ENCODE data around the gene NOTCH1.

The NOTCH1 gene

DNA sequence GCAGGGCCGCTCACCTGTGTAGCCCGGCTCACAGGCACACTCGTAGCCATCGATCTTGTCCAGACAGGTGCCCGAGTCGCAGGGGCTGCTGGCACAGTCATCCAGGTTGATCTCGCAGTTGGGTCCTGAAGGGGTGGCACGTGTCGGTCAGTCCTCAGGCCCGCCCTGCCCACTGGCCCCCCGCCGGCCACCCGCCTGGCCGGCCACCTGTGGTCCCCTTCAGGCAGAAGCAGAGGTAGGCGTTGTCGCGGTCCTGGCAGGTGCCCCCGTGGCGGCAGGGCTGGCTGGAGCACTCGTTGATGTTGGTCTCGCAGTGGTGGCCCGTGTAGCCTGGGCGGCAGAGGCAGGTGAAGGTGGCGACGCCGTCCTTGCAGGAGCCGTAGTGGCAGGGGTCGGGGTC is 30.6 kb downstream of the NOTCH1 start:
- Histone ChIP-seq H3K4me3 (ENCODE audit: low read length in 2 of 2) (no peak overlapping the region), H3K14ac (ENCODE audit: low read length) (peak overlapping the region; percentile 56), H3K4me1 (ENCODE audit: control insufficient read depth in 2 of 2, insufficient read depth in 1 of 2, low read depth in 1 of 2, low read length in 2 of 2) (peaks cover 0 to 14% of the 10 kb centered on the region in 2 donors), H3K23ac (ENCODE audit: low read depth, low read length, poor library complexity) (no peak overlapping the region), H2BK5ac (ENCODE audit: low read length) (no peak overlapping the region), H2AK5ac (ENCODE audit: low read depth, low read length) (no peak overlapping the region), H4K8ac (ENCODE audit: low read depth, low read length) (peak overlapping the region; percentile 3), H2AFZ (ENCODE audit: low read length) (no peak overlapping the region), H2BK120ac (ENCODE audit: low read depth, low read length) (no peak overlapping the region), H3K27ac (replicated peaks; ENCODE audit: low read length) (no peak overlapping the region), H3K79me1 (ENCODE audit: low read depth, low read length) (peaks cover 34% of the 10 kb centered on the region), H3K9me3 (replicated peaks in 1 of 2; ENCODE audit: control insufficient read depth in 2 of 2, insufficient read depth in 1 of 2, low read depth in 1 of 2, low read length in 2 of 2) (peaks cover 0 to 2% of the 10 kb centered on the region in 2 donors), H3K4me2 (ENCODE audit: insufficient read depth, low read length, poor library complexity, severe bottlenecking) (no peak overlapping the region), H3K36me3 (replicated peaks in 1 of 2; ENCODE audit: control insufficient read depth in 2 of 2, insufficient read depth in 2 of 2, low read length in 2 of 2) (peaks cover 86 to 97% of the 10 kb centered on the region in 2 donors), H2BK15ac (ENCODE audit: low read length) (no peak overlapping the region), H3K4ac (ENCODE audit: low read length) (no peak overlapping the region), H3K27me3 (ENCODE audit: control insufficient read depth in 3 of 3, insufficient read depth in 3 of 3, low read depth in 1 of 3, low read length in 3 of 3) (no peaks in the 10 kb centered on the region), H4K91ac (ENCODE audit: low read depth, low read length, poor library complexity) (no peak overlapping the region), H2BK12ac (ENCODE audit: low read length) (no peak overlapping the region), H3K9ac (ENCODE audit: low read depth, low read length, poor library complexity) (no peak overlapping the region), H3K18ac (ENCODE audit: low read length) (peak overlapping the region; percentile 71)
- DNase-seq (ENCODE audit: low spot score) = no peak
- no CpG with 5 or more reads among the region's 28 CpGs for whole genome bisulfite sequencing, 2 donors (ENCODE audit: extremely low coverage in 2 of 2, insufficient read length in 2 of 2, insufficient replicate concordance in 1 of 2)

DNA sequence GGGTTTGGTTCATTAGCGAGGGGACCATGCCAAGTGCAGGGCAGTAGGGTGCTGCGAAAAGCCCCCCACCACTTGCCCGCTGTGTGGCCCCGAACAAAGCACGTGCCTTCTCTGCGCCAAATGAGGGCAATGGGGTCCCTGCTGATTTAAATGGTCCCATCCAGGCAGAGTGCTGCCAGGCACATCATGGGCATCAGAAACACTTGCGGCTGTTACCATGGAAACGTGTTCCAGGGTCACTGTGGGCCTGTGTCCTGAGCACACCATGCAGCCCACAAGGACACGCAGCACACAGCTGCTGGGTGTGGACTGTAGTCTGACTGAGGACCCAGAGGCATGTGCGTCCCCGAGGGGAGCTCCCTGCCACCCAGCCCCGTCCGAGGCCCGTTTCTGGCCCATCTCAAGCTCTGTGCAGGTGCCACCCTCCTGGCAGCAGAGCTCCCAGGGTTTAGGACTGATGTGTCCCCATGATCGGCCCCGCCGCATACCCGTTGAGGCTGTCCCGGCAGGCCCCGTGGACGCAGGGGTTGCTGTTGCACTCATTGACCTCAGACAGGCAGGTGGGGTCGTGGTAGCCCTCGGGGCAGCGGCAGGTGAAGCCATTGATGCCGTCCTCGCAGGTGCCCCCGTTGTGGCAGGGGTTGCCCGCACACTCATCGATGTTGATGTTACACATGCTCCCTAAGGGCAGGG is 31.7 kb downstream of the NOTCH1 start:
- Histone ChIP-seq H3K9ac (ENCODE audit: low read depth, low read length, poor library complexity) (peak overlapping the region; percentile 70), H2BK5ac (ENCODE audit: low read length) (no peak overlapping the region), H3K4me2 (ENCODE audit: insufficient read depth, low read length, poor library complexity, severe bottlenecking) (no peak overlapping the region), H3K18ac (ENCODE audit: low read length) (no peak overlapping the region), H4K8ac (ENCODE audit: low read depth, low read length) (no peak overlapping the region), H3K23ac (ENCODE audit: low read depth, low read length, poor library complexity) (no peak overlapping the region), H3K14ac (ENCODE audit: low read length) (no peak overlapping the region), H3K4me1 (ENCODE audit: control insufficient read depth in 2 of 2, insufficient read depth in 1 of 2, low read depth in 1 of 2, low read length in 2 of 2) (peaks cover 0 to 14% of the 10 kb centered on the region in 2 donors), H2BK15ac (ENCODE audit: low read length) (no peak overlapping the region), H2BK120ac (ENCODE audit: low read depth, low read length) (no peak overlapping the region), H3K27ac (replicated peaks; ENCODE audit: low read length) (no peak overlapping the region), H2AFZ (ENCODE audit: low read length) (no peak overlapping the region), H2BK12ac (ENCODE audit: low read length) (no peak overlapping the region), H3K9me3 (replicated peaks in 1 of 2; ENCODE audit: control insufficient read depth in 2 of 2, insufficient read depth in 1 of 2, low read depth in 1 of 2, low read length in 2 of 2) (peaks cover 0 to 2% of the 10 kb centered on the region in 2 donors), H3K27me3 (ENCODE audit: control insufficient read depth in 3 of 3, insufficient read depth in 3 of 3, low read depth in 1 of 3, low read length in 3 of 3) (no peaks in the 10 kb centered on the region), H3K36me3 (replicated peaks in 1 of 2; ENCODE audit: control insufficient read depth in 2 of 2, insufficient read depth in 2 of 2, low read length in 2 of 2) (peaks cover 88 to 97% of the 10 kb centered on the region in 2 donors), H3K4me3 (ENCODE audit: low read length in 2 of 2) (no peak overlapping the region), H2AK5ac (ENCODE audit: low read depth, low read length) (no peak overlapping the region), H4K91ac (ENCODE audit: low read depth, low read length, poor library complexity) (no peak overlapping the region), H3K79me1 (ENCODE audit: low read depth, low read length) (peaks cover 30% of the 10 kb centered on the region), H3K4ac (ENCODE audit: low read length) (no peak overlapping the region)
- no peak for DNase-seq (ENCODE audit: low spot score)
- no CpG with 5 or more reads among the region's 29 CpGs for WGBS, 2 donors (ENCODE audit: extremely low coverage in 2 of 2, insufficient read length in 2 of 2, insufficient replicate concordance in 1 of 2)

DNA sequence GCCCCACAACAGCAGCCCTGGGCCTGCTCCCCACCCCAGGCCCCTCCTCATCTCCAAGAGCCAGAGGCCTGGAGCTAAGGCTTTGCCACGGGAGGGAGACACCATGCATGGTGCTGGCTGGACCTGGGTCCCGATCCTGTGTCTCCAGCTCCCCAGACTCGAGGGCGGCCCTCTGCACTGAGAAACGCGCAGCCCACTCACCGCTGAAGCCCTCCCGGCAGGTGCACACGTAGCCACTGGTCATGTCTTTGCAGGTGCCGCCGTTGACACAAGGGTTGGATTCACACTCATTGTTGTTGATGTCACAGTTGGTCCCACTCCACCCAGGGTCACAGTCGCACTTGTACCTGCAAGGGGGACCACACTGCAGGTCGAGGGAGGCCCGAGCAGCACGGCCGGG is 32.7 kb downstream of the NOTCH1 start:
- no peak overlapping the region for H2BK5ac ChIP-seq (ENCODE audit: low read length)
- H3K23ac ChIP-seq (ENCODE audit: low read depth, low read length, poor library complexity) = peak overlapping the region; percentile 8
- H3K4me3 ChIP-seq (ENCODE audit: low read length in 2 of 2) = no peak overlapping the region
- H2BK15ac ChIP-seq (ENCODE audit: low read length) = no peak overlapping the region
- H3K4me2 ChIP-seq (ENCODE audit: insufficient read depth, low read length, poor library complexity, severe bottlenecking) = no peak overlapping the region
- H3K79me1 ChIP-seq (ENCODE audit: low read depth, low read length) = peaks cover 30% of the 10 kb centered on the region
- H2BK120ac ChIP-seq (ENCODE audit: low read depth, low read length) = no peak overlapping the region
- DNase-seq (ENCODE audit: low spot score) = no peak
- no peak overlapping the region for H3K27ac ChIP-seq (replicated peaks; ENCODE audit: low read length)
- no CpG with 5 or more reads among the region's 16 CpGs for WGBS, 2 donors (ENCODE audit: extremely low coverage in 2 of 2, insufficient read length in 2 of 2, insufficient replicate concordance in 1 of 2)
- peaks cover 87 to 97% of the 10 kb centered on the region in 2 donors for H3K36me3 ChIP-seq (replicated peaks in 1 of 2; ENCODE audit: control insufficient read depth in 2 of 2, insufficient read depth in 2 of 2, low read length in 2 of 2)
- peak overlapping the region; percentile 29 for H4K8ac ChIP-seq (ENCODE audit: low read depth, low read length)
- no peaks in the 10 kb centered on the region for H3K27me3 ChIP-seq (ENCODE audit: control insufficient read depth in 3 of 3, insufficient read depth in 3 of 3, low read depth in 1 of 3, low read length in 3 of 3)
- no peak overlapping the region for H4K91ac ChIP-seq (ENCODE audit: low read depth, low read length, poor library complexity)
- H3K4me1 ChIP-seq (ENCODE audit: control insufficient read depth in 2 of 2, insufficient read depth in 1 of 2, low read depth in 1 of 2, low read length in 2 of 2) = peaks cover 0 to 14% of the 10 kb centered on the region in 2 donors
- peak overlapping the region; percentile 31 for H3K14ac ChIP-seq (ENCODE audit: low read length)
- H3K9me3 ChIP-seq (replicated peaks in 1 of 2; ENCODE audit: control insufficient read depth in 2 of 2, insufficient read depth in 1 of 2, low read depth in 1 of 2, low read length in 2 of 2) = peaks cover 0 to 2% of the 10 kb centered on the region in 2 donors
- no peak overlapping the region for H2AFZ ChIP-seq (ENCODE audit: low read length)
- peak overlapping the region; percentile 59 for H3K18ac ChIP-seq (ENCODE audit: low read length)
- no peak overlapping the region for H3K4ac ChIP-seq (ENCODE audit: low read length)
- no peak overlapping the region for H2BK12ac ChIP-seq (ENCODE audit: low read length)
- no peak overlapping the region for H3K9ac ChIP-seq (ENCODE audit: low read depth, low read length, poor library complexity)
- peak overlapping the region; percentile 14 for H2AK5ac ChIP-seq (ENCODE audit: low read depth, low read length)

DNA sequence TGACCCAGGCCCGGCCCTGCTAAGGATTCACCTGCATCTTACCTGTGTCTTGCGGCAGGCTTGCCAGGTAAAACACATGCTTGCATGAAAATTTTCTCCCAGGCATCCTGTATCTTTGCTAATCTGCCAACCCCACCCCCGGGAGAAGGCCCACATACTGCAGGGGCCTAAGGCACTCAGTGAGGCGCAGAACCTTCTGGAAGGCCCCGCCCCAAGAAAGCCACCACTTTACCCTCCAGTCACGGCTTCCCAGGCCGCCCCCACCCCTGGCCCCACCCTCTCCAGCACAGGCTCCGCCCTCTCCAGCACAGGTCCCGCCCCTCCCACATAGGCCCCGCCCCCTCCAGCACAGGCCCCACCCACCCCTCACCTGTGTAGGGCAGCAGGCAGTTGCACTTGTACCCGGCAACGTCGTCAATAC is 33.2 kb downstream of the NOTCH1 start:
- peak overlapping the region; percentile 68 for H2AK5ac ChIP-seq (ENCODE audit: low read depth, low read length)
- H3K4me1 ChIP-seq (ENCODE audit: control insufficient read depth in 2 of 2, insufficient read depth in 1 of 2, low read depth in 1 of 2, low read length in 2 of 2) = peaks cover 0 to 14% of the 10 kb centered on the region in 2 donors
- H3K79me1 ChIP-seq (ENCODE audit: low read depth, low read length) = peaks cover 25% of the 10 kb centered on the region
- no peak overlapping the region for H4K91ac ChIP-seq (ENCODE audit: low read depth, low read length, poor library complexity)
- no peak overlapping the region for H4K8ac ChIP-seq (ENCODE audit: low read depth, low read length)
- peak overlapping the region; percentile 8 for H3K23ac ChIP-seq (ENCODE audit: low read depth, low read length, poor library complexity)
- peak overlapping the region; percentile 87 for H2BK5ac ChIP-seq (ENCODE audit: low read length)
- peak overlapping the region; percentile 4 for H3K14ac ChIP-seq (ENCODE audit: low read length)
- no CpG with 5 or more reads among the region's 13 CpGs for WGBS, 2 donors (ENCODE audit: extremely low coverage in 2 of 2, insufficient read length in 2 of 2, insufficient replicate concordance in 1 of 2)
- peaks cover 0 to 2% of the 10 kb centered on the region in 2 donors for H3K9me3 ChIP-seq (replicated peaks in 1 of 2; ENCODE audit: control insufficient read depth in 2 of 2, insufficient read depth in 1 of 2, low read depth in 1 of 2, low read length in 2 of 2)
- H2BK120ac ChIP-seq (ENCODE audit: low read depth, low read length) = peak overlapping the region; percentile 76
- no peak overlapping the region for H3K4me2 ChIP-seq (ENCODE audit: insufficient read depth, low read length, poor library complexity, severe bottlenecking)
- no peak overlapping the region for H3K9ac ChIP-seq (ENCODE audit: low read depth, low read length, poor library complexity)
- H2BK15ac ChIP-seq (ENCODE audit: low read length) = no peak overlapping the region
- H3K27ac ChIP-seq (replicated peaks; ENCODE audit: low read length) = peak overlapping the region; percentile 91
- no peaks in the 10 kb centered on the region for H3K27me3 ChIP-seq (ENCODE audit: control insufficient read depth in 3 of 3, insufficient read depth in 3 of 3, low read depth in 1 of 3, low read length in 3 of 3)
- H3K18ac ChIP-seq (ENCODE audit: low read length) = peak overlapping the region; percentile 64
- no peak overlapping the region for H3K4me3 ChIP-seq (ENCODE audit: low read length in 2 of 2)
- peaks cover 87 to 97% of the 10 kb centered on the region in 2 donors for H3K36me3 ChIP-seq (replicated peaks in 1 of 2; ENCODE audit: control insufficient read depth in 2 of 2, insufficient read depth in 2 of 2, low read length in 2 of 2)
- H2BK12ac ChIP-seq (ENCODE audit: low read length) = no peak overlapping the region
- no peak overlapping the region for H3K4ac ChIP-seq (ENCODE audit: low read length)
- DNase-seq (ENCODE audit: low spot score) = no peak
- no peak overlapping the region for H2AFZ ChIP-seq (ENCODE audit: low read length)
